Retinal pigment epithelial cell (primary cell): Measurements from ENCODE around the gene FAM209A.
"Not testable (repeated sequence)": the region's sequence is repeated elsewhere in the genome, so short reads cannot be mapped to it uniquely, and the experiment has no call there.

Experiments
- DNase-seq: peaks from one replicate; pipeline ENCODE4 v3.0.0-alpha.2; 2010; ENCODE audit warnings: low read depth
- H3K4me3 ChIP-seq: 2 replicates; pipeline ENCODE4 v1.5.1; 2011; ENCODE audit warnings: mild to moderate bottlenecking, low read length, control low read depth, moderate library complexity
- TF ChIP-seq, protein P1 (sequence below): conservative IDR thresholded peaks from 2 replicates; pipeline ENCODE4 v1.5.1; 2011; ENCODE audit warnings: low read depth, low read length, control low read depth, inconsistent platforms

FAM209A gene

DNA sequence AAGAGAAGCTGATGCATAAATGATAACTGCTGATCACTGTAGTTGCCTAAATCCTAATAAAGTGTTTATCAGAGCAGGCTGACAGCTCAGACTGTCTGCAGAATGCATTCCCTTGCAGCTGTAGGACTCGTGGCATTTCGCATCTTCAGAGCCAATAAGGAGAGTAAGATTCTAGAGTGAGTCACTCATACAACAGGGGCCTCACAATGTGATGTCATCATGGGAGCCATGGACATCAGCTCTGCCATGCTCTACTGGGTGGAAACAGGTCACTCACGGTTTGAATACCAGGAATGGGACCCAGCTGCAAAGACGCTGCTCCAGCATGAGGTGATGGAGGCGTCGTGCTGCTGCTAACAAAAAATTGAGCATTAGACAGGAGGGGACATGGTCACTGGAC, 15.9 kb downstream of the FAM209A start:
- no peak overlapping the region for H3K4me3 ChIP-seq
- TF ChIP-seq, protein P1, sequence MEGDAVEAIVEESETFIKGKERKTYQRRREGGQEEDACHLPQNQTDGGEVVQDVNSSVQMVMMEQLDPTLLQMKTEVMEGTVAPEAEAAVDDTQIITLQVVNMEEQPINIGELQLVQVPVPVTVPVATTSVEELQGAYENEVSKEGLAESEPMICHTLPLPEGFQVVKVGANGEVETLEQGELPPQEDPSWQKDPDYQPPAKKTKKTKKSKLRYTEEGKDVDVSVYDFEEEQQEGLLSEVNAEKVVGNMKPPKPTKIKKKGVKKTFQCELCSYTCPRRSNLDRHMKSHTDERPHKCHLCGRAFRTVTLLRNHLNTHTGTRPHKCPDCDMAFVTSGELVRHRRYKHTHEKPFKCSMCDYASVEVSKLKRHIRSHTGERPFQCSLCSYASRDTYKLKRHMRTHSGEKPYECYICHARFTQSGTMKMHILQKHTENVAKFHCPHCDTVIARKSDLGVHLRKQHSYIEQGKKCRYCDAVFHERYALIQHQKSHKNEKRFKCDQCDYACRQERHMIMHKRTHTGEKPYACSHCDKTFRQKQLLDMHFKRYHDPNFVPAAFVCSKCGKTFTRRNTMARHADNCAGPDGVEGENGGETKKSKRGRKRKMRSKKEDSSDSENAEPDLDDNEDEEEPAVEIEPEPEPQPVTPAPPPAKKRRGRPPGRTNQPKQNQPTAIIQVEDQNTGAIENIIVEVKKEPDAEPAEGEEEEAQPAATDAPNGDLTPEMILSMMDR = no peak
- no peak for DNase-seq

DNA sequence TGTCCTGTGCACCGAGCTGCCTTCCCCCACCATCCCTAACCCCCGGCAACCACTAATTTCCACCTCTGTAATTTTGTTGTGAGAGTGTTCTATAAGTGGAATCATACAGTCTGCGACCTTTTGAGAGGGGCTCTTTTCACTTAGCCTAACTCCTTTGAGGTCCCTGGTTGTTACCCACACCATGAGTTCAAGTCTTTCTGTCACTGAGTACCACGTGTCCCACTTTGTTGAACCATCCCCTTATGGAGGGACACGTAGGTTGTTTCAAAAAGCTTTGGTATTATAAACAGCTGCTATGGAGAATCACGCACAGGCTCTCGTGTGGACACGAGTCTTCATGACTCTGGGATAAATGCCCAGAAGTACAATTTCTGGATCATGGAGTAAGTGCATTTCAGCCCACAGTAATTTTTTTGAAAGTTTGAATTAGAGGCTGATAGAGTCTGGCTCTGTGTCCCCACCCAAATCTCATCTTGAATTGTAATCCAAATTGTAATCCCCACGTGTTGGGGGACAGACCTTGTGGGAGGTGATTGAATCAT, 18.0 kb downstream of the FAM209A start:
- no peak for DNase-seq
- H3K4me3 ChIP-seq = no peak overlapping the region
- TF ChIP-seq, protein P1 = no peak

DNA sequence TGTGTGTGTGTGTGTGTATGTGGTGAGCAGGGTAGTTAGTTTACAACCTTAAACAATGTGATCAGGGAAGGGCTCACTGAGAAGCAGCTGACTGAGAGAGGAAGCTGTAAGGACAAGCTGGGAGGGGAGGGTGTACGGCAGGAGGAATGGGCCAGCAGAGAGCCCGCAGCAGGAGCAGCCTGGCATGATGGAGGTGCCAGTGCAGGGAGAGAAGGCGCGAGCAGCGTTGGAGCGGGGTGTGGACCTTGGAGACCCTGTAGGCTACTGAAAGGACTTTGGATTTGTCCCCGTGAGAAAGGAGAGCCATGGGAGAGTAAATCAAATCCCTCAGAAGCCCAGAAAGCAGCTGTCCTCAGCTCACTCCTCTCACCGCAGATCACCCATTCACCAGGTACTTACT, 27.0 kb downstream of the FAM209A start:
- no peak overlapping the region for H3K4me3 ChIP-seq
- DNase-seq = no peak
- TF ChIP-seq, protein P1 = no peak

DNA sequence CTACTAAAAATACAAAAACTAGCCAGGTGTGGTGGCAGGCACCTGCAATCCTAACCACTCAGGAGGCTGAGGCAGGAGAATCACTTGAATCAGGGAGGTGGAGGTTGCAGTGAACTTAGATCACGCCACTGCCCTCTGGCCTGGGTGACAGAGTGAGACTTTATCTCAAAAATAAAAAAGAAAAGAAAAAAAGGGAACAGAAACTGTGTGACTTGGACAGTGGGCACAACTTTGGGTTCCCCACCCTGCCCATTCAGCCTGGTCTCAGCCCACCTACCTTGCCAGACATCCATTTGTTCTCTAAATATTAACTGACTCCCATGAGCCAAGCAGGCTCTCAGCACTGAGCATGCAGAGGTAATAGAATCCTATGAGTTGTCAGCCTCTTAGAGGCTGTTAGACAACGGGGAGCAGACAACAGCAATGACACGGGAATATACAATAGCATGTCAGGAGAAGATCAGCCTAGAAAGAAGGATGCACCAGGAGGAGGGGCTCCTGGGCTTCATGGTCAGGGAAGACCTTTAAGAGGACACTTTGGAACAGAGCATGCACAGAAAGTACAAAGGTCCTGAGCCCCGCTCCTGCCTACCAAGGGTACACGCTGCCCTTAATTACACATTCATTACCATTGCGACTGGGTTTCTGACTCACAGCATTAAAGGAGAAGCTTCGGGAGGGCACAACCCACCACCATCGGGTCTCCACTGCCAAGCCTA, 28.5 kb downstream of the FAM209A start:
- no peak overlapping the region for H3K4me3 ChIP-seq
- no peak for DNase-seq
- TF ChIP-seq, protein P1 = no peak

DNA sequence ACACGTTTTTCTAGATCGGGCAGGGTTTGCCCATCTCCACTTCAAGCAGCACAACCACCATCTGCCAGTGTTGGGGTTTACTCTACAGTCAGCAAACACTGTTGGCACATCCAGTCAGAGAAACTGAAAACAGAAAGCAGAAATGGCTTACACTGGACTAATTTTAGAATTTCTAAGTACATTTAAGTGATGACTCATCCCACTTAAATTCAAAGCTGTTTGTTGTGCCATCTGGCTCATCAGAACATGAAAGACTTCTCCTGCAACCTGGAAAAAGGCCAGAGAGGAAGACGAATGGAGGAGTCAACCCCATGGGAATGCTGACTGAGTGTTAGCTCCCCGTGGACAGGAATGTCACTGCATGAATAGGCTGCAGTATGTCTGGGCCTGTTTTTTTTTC, 30.3 kb downstream of the FAM209A start:
- TF ChIP-seq, protein P1 = no peak
- no peak overlapping the region for H3K4me3 ChIP-seq
- DNase-seq = peak; percentile 93

DNA sequence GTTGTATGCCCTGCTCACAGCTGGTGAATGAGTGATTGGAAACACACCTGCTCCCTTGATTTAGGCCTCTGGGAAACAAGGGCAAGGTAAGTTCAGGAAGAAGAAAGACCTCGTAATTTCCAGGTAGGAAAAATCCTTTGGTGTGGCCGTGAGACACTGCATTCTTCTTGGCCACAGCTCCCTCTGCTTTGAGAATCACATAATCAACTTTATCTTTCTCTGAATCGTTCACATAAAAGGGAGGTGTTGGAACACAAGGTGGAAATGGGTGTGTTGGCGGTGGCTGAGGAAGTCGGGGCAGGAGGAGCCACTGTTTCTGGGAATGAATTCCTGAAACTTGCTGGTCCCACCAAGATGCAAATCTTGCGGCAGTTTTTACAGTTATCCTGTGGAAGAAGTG, 34.4 kb downstream of the FAM209A start:
- no peak overlapping the region for H3K4me3 ChIP-seq
- no peak for DNase-seq
- TF ChIP-seq, protein P1 = no peak

DNA sequence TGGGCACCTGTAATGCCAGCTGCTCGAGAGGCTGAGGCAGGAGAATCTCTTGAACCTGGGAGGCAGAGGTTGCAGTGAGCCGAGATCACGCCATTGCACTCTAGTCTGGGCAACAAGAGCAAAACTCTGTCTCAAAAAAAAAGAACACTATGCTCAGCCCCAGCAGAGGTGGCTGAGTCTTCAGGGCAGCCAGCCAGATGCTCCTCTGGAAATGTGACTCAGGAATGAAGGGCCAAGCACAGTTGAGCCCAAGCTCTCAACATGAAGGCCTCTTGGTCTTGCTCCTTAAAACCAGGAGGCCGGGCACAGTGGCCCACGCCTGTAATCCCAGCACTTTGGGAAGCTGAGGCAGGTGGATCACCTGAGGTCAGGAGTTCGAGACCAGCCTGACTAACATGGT, 40.0 kb downstream of the FAM209A start:
- not testable (repeated sequence) for DNase-seq, H3K4me3 ChIP-seq

DNA sequence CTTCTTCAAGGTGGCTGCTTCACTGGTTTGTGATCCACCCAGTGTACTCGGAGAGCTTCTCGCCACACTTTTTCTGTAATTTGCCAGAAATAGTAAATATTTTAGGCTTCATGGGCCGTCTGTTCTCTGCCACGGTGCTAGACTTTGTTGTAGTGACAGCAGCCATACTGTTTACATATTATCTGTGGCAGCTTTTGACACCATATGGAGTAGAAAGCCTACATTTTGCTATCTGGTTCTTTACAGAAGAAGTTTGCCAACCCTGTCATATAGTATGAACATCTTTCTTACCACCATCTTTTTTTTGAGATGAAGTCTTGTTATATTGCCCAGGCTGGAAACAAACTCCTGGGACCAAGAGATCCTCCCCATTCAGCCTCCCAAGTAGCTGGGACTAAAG, 41.0 kb downstream of the FAM209A start:
- TF ChIP-seq, protein P1 = no peak
- H3K4me3 ChIP-seq = no peak overlapping the region
- no peak for DNase-seq
